HTERT RPE-1 (cell line): ENCODE measurements around the gene CATSPER1.

Experiments used
- in situ Hi-C: fragments of 300-500 bp; cut with MboI; formaldehyde crosslinking; loops from 4 replicates; pipeline ENCODE4 v1.14.3; 2020; ENCODE audit warnings: low sequenced_read_pairs

CATSPER1 gene

DNA sequence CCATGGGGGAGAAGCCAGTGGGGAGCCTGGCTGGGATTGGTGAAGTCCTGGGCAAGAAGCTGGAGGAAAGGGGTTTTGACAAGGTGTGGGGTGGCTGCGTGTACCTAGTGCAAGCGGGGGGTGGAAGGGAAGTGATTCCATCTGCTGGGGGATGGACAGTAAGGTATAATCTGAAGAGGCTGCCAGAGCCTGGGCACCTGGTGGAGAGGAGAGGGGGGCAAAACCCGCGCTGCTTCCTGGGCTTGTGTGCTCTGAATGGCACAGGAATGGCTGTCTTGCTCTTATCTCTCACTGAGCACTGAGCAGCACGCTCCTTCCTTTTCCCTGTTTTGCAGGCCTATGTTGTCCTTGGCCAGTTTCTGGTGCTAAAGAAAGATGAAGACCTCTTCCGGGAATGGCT is 23.0 kb downstream of the CATSPER1 start:
- in situ Hi-C loops, result no loop called here

DNA sequence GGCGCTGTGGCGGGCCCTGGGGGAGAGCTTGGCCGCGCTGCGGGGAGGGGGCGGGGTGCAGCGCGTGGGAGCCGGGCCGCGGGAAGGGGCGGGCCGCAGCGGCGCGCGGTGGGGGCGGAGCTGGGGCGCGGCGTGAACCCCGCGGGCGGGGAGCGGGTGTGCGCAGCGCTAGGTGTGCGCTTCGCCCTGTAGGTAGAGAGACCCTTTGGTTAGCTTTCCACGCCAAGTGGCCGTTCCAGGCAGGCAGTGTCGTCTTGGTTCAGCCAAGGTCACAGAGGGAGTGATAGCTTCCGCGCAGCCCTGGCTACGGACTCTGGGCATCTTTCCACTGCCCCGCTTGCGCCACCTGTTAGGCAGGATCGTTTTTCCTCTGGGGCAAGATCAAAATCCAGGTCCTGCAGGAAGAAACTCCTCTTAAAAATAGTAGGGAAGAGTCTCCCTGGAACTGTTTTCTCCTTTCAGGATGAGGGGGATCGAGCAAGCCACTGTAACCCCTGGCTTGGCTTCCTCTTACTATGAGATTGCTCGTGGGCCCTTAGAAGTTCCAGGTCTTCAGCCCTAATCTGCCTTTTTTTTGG is 23.5 kb downstream of the CATSPER1 start:
- in situ Hi-C loops, result no loop called here

DNA sequence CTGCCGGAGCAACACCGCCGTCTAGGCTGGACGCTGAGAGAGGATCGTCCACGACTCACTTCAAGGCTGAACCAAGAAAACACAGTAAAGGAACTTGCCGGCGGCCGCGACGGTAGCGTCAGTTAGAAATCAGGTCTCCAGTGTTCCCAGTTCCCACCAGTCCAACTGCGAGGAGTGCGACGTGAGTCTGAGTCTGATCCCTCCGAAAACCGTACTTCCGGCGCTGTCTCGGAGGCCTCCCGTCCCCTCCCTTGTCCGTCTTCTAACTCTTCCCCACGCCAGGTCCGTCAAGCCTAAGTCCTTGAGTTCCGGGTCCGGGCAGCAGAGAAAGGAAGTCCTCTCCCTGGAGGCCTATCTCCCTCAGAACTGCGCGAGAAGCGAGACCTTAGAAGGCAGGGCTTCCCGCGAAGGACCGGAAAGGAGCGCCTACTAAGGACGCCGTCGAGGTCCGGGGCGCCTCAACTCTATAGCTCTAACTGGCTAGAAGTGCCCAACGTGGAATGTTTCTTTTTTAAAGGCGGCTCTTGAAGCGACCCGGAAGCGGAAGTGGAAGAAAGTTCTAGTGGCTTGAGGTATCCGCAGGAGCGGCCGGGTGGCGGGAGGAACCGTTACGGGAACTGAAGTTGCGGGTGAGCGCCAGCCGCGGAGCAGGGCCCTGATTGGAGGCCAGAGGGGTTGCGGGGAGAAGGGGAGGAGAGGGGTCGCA is 24.2 kb downstream of the CATSPER1 start, which contains the start of the genes BANF1 and EIF1AD:
Gene BANF1, plus strand, starts transcription at position 562 of the 706 bp plus-strand sequence. CDS start 748 bp downstream, outside the sequence.
Gene EIF1AD, minus strand, starts transcription at position 216 of the 706 bp plus-strand sequence. CDS start 1,768 bp downstream, outside the sequence.
- in situ Hi-C loops, result no loop called here

DNA sequence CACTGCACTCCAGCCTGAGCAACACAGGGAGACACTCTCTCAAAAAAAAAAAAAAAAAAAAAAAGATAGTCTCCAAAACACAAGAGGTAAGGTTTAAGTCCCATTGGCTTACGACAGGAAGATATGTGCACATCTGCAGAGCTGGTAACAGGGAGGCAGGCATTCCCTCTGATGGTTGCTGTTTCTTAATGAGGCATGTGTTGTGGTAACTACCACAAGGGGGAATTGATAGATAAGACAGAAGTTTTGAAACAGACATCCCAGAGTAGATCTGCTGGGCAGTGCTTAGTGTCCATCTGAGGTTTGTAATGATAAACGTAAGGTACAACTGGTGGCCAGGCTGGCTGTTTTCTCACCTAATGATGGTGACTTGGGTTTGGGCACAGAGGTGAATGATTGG is 29.0 kb downstream of the CATSPER1 start:
- in situ Hi-C loops, result no loop called here

DNA sequence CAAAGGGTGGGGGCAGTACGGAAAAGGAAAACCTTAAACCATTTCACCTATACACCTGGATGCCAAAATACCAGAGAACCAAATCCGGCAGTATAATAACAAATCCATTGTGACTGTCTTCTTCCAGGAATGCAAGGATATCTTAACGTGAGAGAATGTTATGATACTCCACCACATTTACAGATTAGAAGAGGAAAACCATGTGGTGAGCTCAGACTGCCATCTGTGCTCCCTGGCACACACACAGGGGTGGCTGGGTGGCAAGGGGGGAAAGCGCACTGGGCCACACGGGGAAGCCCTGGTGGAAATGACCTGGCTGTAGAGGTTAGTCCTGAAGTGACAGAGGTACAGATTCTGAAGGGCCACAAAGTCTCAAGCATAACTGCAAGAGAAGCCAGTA is 34.2 kb downstream of the CATSPER1 start:
- in situ Hi-C loops, result no loop called here

DNA sequence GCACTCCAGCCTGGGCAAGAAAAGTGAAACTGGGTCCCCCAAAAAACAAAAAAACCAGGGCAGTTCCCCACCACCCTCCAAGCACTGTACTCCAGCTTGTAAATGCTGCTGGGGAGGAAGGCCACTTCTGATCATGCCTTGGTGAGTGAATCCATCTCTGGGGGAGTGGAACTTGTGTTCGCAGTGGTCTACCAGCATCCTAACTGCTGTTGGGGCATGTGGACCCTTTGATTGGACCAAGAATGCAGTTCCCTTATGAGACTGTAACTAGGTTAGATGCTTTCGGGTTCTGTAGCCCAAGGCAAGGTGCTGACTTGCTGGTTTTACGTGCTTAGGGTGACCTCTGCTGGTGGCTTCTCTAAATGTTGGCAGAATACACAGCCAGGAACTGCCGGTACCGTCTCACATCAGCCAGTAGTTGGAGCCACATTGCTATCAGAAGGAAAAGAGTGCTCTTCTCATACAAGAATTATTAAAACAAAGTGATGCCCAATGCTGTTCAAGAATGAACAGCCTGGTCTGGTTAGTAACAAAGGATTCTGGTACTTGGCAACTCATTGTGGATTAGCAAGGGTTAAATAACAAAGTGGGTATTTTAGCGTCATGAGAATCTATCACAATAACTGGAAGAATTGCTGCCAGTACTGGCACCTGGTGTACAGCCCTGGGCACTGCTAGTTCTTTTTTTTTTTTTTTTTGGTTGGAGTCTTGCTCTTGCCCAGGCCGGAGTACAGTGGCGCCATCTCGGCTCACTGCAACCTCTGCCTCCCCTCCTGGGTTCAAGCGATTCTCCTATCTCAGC is 37.3 kb downstream of the CATSPER1 start:
- in situ Hi-C loops, result no loop called here

DNA sequence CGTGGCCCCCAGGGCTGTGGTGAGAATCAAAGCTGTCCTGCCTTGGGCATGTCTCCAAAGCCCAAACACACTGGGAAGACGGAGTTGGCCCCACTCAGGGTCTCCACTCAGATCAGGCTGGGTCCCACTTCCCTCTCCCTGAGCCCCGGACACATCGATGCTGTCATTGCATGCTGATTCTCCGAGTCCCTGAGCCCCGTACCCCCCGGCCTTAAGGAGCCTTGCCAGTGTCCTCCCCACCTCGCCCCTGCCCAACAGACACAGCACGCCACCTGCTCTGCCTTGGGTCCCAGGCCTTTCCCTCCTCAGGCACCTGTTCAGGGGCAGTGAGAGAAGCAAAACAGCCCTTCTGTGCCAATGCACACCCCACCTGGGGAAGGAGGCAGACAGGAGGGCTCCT is 38.9 kb downstream of the CATSPER1 start:
- in situ Hi-C loops, result no loop called here

DNA sequence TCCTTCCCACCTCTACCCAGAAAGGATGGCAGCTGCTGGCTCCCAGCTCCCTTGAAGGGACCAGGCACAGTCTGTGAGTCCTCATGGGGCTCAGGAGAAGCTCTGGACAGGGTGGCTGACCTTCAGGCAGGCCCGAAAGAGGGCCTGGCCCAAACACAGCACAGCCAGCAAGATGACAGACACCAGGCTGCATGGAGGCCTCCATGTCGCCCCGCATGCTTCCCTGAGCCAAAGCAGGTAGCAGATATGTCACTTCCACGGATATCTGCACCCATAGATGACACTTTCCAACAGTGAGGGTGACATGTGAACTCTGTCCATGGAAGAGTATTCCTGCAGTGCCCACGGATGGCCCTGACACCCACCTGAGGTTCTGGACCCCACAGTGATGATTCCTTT is 42.7 kb downstream of the CATSPER1 start:
- in situ Hi-C loops, result no loop called here

DNA sequence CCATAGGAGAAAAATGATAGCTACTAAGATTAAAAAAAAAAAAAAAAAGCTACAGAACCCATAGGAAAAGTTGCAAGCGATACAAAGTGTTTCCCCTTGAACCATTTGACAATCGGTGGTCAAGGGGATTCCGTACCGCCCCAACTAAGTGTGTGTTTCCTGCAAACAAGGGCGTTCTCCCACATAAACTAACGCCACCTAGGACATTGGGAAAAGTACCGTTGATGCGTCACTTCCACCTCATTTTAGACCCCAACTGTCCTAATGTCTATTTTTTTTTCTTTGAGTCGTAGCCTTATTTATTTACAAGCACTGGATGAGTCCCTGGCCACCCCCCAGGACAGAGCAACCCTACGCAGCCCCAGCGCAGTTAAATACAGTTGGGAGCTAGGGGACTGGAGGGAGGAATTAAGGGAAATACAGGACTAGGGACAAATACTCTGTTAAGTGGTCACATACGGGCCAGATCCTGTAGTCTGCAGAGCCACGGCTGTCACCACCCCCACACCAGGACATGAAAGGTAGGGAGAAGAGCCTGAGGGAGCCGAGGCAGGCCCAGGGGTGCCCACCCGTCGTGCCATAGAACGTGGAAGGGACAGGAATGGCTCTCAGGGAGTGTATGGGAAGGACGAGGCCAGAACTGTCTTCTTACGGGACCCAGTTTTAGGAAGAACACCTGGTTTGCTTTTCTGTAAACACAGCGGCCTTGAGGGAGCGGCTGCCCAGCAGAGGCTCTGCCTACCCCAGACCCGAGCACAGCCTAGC is 43.3 kb downstream of the CATSPER1 start:
- in situ Hi-C loops, result no loop called here

DNA sequence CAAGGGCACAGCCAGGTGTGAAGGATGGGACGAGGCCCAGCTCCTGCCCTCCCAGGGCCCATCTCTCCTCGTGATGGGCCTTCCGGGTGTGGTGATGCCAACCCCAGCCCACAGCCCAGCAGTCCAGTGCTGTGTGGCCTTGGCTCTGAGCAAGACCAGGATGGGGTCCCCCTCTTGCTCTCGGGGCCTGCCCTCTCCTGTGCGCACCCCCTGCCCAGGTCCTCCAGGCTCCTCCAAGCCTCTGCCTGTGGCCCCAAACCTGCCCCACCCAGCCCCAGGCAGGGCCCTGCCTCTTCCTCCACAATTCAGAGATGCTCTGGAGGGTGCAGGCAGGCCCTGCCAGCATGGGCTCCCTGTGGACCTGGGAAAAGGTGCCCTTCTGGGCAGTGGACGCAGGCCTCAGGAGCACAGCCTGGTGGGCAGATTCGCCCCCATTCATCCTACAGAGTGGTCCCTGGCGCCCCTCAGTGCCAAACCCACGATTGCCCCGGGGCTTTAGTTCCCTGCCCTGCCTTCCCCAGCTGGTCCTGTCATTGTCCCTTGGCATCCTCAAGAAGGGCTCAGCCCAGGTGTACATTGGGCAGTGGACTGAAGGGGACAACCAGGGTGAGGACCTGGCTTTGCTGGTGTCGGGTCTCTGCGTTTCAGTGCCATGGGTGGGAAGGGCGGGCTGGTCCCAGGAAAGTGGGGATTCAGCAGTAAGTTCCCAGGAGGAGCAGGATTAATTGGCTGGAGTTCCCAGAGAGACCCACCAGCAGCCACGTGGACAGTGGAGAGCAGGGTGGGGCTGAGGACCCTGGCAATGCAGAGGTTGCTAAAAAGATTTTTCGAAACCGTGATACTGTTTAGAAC is 44.1 kb downstream of the CATSPER1 start:
- in situ Hi-C loops, result no loop called here

DNA sequence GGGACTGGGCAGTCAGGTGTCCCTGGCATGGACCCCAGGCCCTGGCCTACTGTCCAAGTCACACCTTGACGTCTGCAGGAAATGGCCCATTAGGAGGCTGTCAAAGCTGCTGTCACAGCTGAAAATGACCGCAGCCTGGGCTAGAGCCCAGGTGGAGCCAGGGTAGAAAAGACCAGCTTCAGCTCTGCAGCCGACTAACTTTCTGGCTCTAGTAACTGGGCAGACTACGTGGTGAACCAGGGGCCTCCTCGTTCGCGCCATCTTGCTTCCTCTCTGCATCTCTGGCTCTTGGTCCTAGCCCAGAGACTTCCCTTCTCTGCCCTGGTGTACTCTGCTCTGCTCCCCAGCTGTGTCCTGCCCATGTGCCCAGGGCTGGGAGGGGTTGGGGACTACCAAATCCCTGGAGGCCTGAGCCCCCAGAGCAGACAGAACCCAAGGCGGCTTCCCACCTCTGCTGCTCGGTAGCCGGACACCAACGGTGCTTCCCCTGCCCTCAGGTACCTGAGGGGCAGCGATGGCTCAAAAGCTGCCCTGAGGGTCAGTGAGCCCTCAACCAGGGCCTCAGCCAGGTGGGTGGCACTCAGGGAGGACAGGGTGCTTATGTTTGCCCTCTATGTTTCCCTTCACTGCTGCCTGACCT is 45.1 kb downstream of the CATSPER1 start:
- in situ Hi-C loops, result no loop called here

DNA sequence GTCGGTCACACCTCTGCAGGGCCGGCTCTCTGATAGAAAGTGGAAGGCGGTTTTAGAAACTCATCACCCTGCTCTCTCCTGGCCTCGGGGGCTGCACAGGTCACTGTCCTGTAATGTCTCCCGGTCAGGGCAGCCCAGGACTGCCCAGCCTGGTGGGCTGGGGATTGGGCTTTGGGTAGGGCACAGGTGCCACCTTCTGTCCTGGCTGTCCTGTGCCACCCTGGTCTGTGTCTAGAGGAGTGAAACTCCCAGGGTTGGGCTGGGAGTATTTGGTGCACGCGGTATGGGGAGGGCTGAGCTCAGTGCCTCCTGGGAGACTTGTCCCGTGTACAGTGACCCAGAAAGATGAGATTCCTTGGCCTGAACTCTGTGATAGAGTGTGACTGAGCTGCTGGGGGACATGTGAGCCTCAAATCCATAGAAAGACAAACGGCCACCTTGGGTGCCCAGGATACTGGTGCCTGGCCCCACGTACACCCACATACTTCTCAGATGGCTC is 47.0 kb downstream of the CATSPER1 start:
- in situ Hi-C loops, result no loop called here

DNA sequence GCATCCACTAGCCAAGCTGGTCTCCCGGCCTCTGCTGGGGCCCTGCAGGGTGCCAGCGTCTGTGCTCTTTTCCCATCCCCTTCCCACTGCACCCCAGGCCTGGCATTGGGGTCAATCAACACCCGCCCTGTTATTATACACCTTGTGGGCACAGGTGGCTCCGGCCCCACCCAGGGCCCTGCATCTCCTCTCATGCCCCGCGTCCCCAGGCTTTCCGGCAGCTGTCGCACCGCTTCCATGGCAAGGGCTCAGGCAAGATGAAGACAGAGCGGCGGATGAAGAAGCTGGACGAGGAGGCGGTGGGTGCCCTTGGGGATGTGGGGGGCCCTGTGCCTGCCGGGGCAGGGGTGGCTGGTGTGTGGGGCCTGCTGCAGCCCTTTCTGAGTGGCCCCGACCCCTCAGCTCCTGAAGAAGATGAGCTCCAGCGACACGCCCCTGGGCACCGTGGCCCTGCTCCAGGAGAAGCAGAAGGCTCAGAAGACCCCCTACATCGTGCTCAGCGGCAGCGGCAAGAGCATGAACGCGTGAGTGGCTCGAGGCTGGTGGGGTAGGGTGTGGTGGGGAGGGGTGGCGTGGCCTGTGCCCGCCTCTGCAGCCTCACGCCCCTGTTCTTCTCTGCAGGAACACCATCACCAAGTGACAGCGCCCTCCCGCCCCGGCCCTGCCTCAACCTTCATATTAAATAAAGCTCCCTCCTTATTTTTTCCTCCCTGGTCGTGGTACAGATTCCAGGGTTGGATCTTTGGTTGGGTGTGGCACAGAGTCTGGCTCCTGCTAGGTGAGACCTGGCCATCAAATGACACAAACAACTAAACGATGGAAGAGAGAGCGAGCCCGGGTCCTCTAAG is 47.7 kb downstream of the CATSPER1 start:
- in situ Hi-C loops, result no loop called here

DNA sequence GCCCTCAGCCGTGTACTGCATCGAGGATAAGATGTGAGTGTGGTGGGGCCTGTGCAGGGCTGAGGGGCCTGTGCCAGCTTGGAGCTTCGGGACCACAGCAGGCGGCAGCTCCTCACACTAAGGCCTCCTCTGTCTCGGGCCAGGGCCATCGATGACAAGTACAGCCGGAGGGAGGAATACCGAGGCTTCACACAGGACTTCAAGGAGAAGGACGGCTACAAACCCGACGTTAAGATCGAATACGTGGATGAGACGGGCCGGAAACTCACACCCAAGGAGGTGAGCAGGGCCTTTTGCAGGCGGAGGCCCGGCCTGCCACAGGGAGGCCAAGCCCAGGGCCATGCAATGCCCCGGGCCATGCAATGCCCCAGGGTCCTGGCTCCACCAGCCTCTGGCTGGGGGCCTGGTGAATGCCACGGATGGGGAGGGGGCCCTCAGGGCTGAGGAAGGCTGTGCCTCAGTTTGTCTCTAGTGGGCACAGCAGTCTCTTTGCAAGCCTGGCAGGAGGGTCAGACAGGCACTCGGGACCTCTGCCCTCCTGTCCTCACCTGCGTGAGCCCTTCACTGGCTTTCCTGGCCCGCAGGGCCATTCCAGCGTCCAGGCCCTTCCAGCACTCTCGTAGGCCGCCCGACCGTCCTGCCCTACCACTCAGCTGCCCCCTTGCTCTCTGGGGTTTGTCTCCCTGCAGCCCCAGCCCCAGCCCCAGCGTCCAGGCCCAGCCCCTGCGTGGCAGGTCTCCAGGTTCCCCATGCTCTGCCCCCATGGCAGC is 48.5 kb downstream of the CATSPER1 start:
- in situ Hi-C loops, result no loop called here

DNA sequence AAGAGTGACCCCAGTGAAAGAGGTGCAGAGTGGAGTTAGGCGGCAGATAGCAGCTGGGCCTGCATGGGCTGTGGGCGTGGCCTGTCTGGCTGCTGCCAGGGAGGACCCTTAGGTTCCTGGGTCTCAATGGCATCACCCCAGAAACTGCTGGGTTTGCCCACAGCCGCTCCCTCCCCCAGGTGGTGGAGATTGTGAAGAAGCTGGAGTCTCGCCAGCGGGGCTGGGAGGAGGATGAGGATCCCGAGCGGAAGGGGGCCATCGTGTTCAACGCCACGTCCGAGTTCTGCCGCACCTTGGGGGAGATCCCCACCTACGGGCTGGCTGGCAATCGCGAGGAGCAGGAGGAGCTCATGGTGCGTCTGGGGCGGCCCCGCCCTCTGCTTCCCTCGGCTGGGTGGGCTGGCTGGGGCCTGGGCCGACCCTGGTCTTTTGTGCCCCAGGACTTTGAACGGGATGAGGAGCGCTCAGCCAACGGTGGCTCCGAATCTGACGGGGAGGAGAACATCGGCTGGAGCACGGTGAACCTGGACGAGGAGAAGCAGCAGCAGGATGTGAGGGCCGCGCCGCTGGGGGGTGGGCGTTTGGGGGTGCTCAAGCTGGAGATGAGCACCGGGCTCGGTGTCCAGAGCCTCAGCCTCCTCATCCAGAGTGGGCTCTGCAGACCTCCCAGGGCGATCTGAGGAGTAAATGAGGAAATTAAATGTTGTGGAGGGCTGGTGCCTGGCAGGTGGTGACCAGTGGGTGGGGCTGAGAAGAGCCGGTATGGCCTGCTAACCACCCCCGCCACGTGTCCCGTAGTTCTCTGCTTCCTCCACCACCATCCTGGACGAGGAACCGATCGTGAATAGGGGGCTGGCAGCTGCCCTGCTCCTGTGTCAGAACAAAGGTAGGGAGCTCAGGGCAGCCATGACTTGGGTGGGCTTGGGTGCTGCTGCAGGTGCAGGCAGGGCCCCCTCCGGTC is 49.8 kb downstream of the CATSPER1 start:
- in situ Hi-C loops, result no loop called here

DNA sequence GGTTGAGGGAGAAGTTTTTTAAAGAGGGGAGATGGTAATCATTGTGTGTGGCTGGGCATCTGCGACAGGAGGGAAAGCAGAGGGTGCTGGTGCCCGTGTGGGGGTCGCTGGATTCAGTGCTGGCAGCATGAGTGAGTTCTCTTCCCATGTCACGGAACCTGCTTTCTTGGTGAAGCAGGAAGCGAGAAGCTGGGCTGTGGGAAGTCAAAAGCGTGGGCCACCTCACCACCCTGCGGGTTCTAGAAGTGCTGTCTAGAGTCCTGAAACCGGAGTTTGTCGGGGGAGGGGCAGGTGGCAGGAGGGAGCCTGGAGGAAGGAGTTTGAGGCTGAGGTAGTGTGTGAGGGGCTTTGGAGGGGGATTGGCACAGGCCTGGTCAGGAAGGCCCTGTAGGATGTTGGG is 50.5 kb downstream of the CATSPER1 start:
- in situ Hi-C loops, result no loop called here
